HG03354 (cell line): Measurements from ENCODE around the gene PSMG4.
"Not testable (repeated sequence)": the region's sequence is repeated elsewhere in the genome, so short reads cannot be mapped to it uniquely, and the experiment has no call there.

ENCODE experiments used
- ATAC-seq: cut with Tn5 transposase; IDR thresholded peaks from one replicate; pipeline ENCODE4 v1.9.1; 2021; ENCODE audit warnings: mild to moderate bottlenecking; ENCODE audit not compliant: unreplicated experiment, poor library complexity, severe bottlenecking

The PSMG4 gene

GRCh38 chr6:3229566-3230178, 29.1 kb upstream of the PSMG4 start:
- no peak for ATAC-seq

GRCh38 chr6:3230256-3230882, 28.4 kb upstream of the PSMG4 start:
- no peak for ATAC-seq

- no peak for ATAC-seq
These were observed 27.9 kb upstream of the PSMG4 start for GRCh38 chr6:3230900-3231246.

- ATAC-seq = no peak
These were observed 27.3 kb upstream of the PSMG4 start for GRCh38 chr6:3231247-3232016.

GRCh38 chr6:3232017-3232945, 26.5 kb upstream of the PSMG4 start:
- ATAC-seq = no peak

- no peak for ATAC-seq
These were observed 25.4 kb upstream of the PSMG4 start for GRCh38 chr6:3233321-3233720.

- no peak for ATAC-seq
These were observed 24.8 kb upstream of the PSMG4 start for GRCh38 chr6:3233904-3234303.

- ATAC-seq = no peak
These were observed 23.3 kb upstream of the PSMG4 start for GRCh38 chr6:3235486-3235885.

GRCh38 chr6:3236005-3236404, 22.7 kb upstream of the PSMG4 start:
- ATAC-seq = no peak

GRCh38 chr6:3237761-3238662, 20.7 kb upstream of the PSMG4 start:
- no peak for ATAC-seq

GRCh38 chr6:3239110-3239830, 19.5 kb upstream of the PSMG4 start:
- ATAC-seq = no peak

- ATAC-seq = no peak
These were observed 18.2 kb upstream of the PSMG4 start for GRCh38 chr6:3240595-3240994.

- not testable (repeated sequence) for ATAC-seq
These were observed 17.0 kb upstream of the PSMG4 start for GRCh38 chr6:3241745-3242144.

GRCh38 chr6:3242768-3243167, 16.0 kb upstream of the PSMG4 start:
- ATAC-seq = no peak

- no peak for ATAC-seq
These were observed 14.5 kb upstream of the PSMG4 start for GRCh38 chr6:3244003-3244831.

- not testable (repeated sequence) for ATAC-seq
These were observed 13.9 kb upstream of the PSMG4 start for GRCh38 chr6:3244832-3245161.

- ATAC-seq = no peak
These were observed 13.5 kb upstream of the PSMG4 start for GRCh38 chr6:3245216-3245615.
